GM23338 (cell line): ENCODE measurements around the gene DLGAP4.

ENCODE experiments used
- CREB1 ChIP-seq: fragments of 250-450 bp; sonication (Bioruptor Pico); IDR thresholded peaks from 2 replicates; pipeline ENCODE4 v1.5.0; 2020; ENCODE audit warnings: low read depth, mild to moderate bottlenecking, moderate library complexity
- CTCF ChIP-seq, 2 experiments: fragments of 200-600 bp in 1 of 2; sonication (generic) in 1 of 2; conservative IDR thresholded peaks; 2 replicates each; pipeline versions ENCODE4 v1.5.1 to v1.6.1; 2016 to 2017; ENCODE audit warnings: antibody characterized with exemption in 2 of 2, low read depth in 2 of 2, mild to moderate bottlenecking in 2 of 2, moderate library complexity in 1 of 2
- ETS1 ChIP-seq: IDR thresholded peaks from 2 replicates; pipeline ENCODE4 v1.6.1; 2016; ENCODE audit warnings: antibody characterized with exemption
- EZH2 ChIP-seq: fragments of 200-600 bp; sonication (generic); IDR thresholded peaks from one replicate; pipeline ENCODE4 v1.8.0; 2017; ENCODE audit warnings: antibody characterized with exemption, mild to moderate bottlenecking, low read depth; ENCODE audit not compliant: unreplicated experiment
- EZH2phosphoT487 ChIP-seq: fragments of 200-600 bp; sonication (generic); IDR thresholded peaks from one replicate; pipeline ENCODE4 v1.8.1; 2018; ENCODE audit warnings: antibody characterized with exemption; ENCODE audit not compliant: unreplicated experiment
- JUNB ChIP-seq: IDR thresholded peaks from one replicate; pipeline ENCODE4 v1.6.1; 2016; ENCODE audit warnings: antibody characterized with exemption; ENCODE audit not compliant: unreplicated experiment
- POLR2AphosphoS5 ChIP-seq: IDR thresholded peaks from 2 replicates; pipeline ENCODE4 v1.6.1; 2016; ENCODE audit warnings: antibody characterized with exemption, low read depth
- ZNF462 ChIP-seq: fragments of 250-450 bp; sonication (Bioruptor Pico); IDR thresholded peaks from 2 replicates; pipeline ENCODE4 v1.5.0; 2020; ENCODE audit warnings: mild to moderate bottlenecking, moderate library complexity

- TF ChIP-seq CTCF (conservative IDR thresholded peaks at IDR 0.05; ENCODE audit: low read depth in 2 of 2) (no peak), JUNB (no peak), EZH2 (no peak), POLR2AphosphoS5 (no peak), EZH2phosphoT487 (no peak), CREB1 (CRISPR knock-in tag) (no peak), ETS1 (no peak), ZNF462 (CRISPR knock-in tag) (no peak)
Measured at GRCh38 chr20:36543184-36544133, 237.3 kb downstream of the DLGAP4 start.
